ENCODE results near the gene MYO18B.

Gene MYO18B

DNA sequence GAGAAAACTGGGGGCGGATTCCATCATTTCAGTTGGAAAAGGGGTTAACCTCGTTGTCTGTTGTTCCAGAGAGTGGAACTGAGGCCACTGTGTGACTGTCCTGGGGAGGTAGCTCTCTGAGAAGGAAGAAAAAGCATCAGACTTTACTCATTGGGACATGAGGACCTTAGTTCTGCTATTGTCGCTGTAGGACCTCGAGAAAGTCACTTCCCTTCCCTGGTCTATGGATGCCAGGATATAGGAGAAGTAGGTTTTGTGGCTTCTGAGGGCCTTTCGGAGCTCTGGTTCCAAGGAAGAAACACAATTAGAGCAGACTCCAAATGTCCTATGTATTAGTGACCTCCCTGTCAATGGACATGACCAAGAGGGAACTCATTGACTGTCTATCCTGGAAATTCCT is 6.2 kb downstream of the MYO18B start:
- in situ Hi-C loops (cut with HindIII; ENCODE audit: low sequenced_read_pairs), result no loop called here
- no peak overlapping the region for H3K4me3 ChIP-seq (ENCODE audit: low read depth, low read length)
- no peak for DNase-seq (ENCODE audit: low read depth, low spot score)
- TF ChIP-seq, protein P1, sequence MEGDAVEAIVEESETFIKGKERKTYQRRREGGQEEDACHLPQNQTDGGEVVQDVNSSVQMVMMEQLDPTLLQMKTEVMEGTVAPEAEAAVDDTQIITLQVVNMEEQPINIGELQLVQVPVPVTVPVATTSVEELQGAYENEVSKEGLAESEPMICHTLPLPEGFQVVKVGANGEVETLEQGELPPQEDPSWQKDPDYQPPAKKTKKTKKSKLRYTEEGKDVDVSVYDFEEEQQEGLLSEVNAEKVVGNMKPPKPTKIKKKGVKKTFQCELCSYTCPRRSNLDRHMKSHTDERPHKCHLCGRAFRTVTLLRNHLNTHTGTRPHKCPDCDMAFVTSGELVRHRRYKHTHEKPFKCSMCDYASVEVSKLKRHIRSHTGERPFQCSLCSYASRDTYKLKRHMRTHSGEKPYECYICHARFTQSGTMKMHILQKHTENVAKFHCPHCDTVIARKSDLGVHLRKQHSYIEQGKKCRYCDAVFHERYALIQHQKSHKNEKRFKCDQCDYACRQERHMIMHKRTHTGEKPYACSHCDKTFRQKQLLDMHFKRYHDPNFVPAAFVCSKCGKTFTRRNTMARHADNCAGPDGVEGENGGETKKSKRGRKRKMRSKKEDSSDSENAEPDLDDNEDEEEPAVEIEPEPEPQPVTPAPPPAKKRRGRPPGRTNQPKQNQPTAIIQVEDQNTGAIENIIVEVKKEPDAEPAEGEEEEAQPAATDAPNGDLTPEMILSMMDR (IDR thresholded peaks at IDR 0.05; ENCODE audit: low read depth, low read length), result no peak

DNA sequence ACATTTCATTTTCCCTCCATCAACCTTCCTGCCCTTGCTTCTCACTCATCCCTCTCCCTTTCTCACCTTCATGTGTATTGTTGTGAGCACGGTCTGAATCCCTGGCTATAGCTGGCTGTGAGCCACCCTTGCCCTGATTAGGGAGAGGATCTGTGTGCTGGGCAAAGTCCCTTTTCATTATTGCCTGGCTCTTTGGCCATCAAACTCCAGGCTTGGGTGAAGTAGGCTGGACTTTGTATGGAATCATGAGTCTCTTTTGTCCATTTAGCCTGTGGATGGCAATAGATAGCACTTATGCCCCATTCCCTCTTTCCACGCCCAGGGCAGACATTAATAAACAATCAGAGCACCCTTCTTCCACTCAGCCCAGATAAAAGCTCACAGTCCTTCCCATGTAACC is 6.7 kb downstream of the MYO18B start:
- no peak for DNase-seq (ENCODE audit: low read depth, low spot score)
- TF ChIP-seq, protein P1 (IDR thresholded peaks at IDR 0.05; ENCODE audit: low read depth, low read length), result no peak
- in situ Hi-C loops (cut with HindIII; ENCODE audit: low sequenced_read_pairs), result no loop called here

DNA sequence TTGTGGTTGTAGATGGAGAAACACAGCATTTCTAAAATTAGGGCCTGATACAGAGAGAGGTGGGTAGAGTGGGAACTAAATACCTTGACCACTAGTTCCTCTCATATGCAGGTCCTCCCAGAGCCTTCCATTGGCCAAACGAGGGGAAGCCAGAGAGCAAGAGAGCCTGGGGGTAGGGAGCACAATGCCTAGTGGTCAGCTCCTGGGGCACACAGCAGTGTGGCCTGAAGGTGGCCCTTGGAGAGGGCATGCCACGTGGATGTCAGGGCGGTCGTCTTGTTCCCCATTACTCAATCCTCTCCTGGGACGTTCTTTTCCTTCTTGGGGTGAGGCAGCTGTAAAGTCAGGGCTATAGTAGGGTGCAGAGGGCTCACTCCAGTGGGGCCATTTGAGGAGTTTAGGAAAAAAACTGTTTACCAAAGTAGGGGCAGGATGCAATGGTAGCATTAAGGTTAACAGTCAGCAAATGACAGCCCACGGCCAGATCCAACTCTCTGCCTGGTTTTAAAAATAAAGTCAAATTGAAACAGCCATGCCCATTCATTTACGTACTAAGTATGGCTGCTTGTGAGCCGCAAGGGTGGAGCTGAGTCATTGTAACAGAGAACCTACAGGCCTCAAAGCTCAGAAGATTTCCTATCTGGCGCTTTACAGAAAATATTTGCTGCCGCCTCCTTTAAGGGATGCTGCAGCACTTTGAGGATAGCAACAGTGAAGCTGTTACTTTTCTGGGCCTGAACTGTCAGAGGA is 7.6 kb downstream of the MYO18B start:
- TF ChIP-seq, protein P1 (IDR thresholded peaks at IDR 0.05; ENCODE audit: low read depth, low read length), result no peak
- no peak for DNase-seq (ENCODE audit: low read depth, low spot score)
- no peak overlapping the region for H3K4me3 ChIP-seq (ENCODE audit: low read depth, low read length)
- in situ Hi-C loops (cut with HindIII; ENCODE audit: low sequenced_read_pairs), result no loop called here

More for the DNA sequence above, 6.7 kb downstream of the MYO18B start:
- no peak overlapping the region for H3K4me3 ChIP-seq (ENCODE audit: low read depth, low read length)

DNA sequence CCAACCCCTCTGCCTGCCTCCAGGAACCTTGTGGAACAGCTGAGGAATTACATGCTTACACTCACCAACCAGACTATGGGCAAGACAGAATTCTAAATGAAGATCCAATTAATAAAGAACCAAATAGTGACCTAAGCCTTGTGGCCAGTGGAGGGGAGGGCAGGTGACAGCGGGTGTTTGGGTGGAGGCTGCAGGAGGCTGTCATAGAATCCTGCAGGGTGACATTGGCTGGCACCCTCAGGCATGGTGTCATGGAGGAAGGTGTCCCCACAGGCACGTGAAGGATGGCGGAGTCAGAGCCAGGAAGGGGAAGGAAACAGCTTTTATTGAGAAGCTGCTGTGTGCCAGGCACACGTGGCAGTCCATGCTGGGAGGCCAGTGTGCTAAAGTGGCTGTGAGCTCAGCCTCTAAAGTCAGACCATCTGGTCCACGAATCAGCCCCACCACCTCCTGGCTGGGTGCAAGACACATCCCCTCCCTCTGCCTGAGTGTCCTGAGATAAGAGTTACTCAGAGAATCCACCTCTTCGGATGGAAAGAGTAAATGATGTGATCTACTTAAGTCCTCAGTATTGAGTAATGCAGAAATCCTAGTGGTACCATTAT is 8.7 kb downstream of the MYO18B start:
- no peak overlapping the region for H3K4me3 ChIP-seq (ENCODE audit: low read depth, low read length)
- no peak for DNase-seq (ENCODE audit: low read depth, low spot score)
- TF ChIP-seq, protein P1 (IDR thresholded peaks at IDR 0.05; ENCODE audit: low read depth, low read length), result no peak
- in situ Hi-C loops (cut with HindIII; ENCODE audit: low sequenced_read_pairs), result no loop called here

DNA sequence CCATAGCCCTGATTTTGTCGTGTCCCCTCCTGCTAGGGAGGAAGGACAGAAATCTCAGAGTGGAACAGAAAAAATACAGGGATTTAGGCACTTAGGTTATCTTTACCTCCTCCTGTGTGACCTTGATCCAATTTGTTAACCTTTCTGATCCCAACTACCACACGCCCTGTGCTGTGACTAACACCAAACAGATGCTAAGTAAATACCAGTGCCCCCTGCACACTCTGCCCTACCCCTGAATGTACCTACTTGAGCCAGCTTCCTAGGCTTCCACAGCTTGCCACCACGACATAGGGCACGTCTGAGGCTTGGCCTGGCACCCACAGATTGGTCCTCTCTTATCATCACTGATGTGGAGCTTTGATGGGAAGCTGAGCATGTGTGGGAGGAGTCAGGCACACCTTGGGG is 9.2 kb downstream of the MYO18B start:
- DNase-seq (ENCODE audit: low read depth, low spot score), result no peak
- in situ Hi-C loops (cut with HindIII; ENCODE audit: low sequenced_read_pairs), result no loop called here
- TF ChIP-seq, protein P1 (IDR thresholded peaks at IDR 0.05; ENCODE audit: low read depth, low read length), result no peak
- H3K4me3 ChIP-seq (ENCODE audit: low read depth, low read length), result no peak overlapping the region

DNA sequence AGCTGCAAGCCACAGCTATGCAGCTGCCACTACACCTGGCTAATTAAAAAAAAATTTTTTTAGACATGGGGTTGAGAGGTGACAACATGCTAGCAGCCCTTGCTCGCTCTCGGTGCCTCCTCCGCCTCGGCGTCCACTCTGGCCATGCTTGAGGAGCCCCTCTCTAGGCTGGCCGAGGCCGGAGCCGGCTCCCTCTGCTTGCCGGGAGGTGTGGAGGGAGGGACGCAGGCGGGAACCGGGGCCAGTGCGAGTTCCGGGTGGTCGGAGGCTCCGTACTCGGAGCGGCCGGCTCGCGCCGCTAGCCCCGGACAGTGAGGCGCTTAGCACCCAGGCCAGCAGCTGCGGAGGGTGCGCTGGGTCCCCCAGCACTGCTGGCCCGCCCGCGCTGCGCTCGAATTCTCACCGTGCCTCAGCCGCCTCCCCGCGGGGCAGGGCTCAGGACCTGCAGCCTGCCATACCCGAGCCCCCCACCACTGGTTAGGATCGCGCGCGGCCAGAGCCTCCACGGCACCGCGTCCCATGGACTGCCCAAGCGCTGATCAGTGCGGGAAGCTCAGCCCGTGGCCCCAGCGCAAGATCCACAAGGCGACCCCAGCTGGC is 10.7 kb downstream of the MYO18B start:
- TF ChIP-seq, protein P1 (IDR thresholded peaks at IDR 0.05; ENCODE audit: low read depth, low read length), result no peak
- H3K4me3 ChIP-seq (ENCODE audit: low read depth, low read length), result no peak overlapping the region
- in situ Hi-C loops (cut with HindIII; ENCODE audit: low sequenced_read_pairs), result no loop called here
- no peak for DNase-seq (ENCODE audit: low read depth, low spot score)

All from astrocyte of the spinal cord (primary cell).